Measurements from ENCODE around the gene SRD5A3.
"Not testable (repeated sequence)": the region's sequence is repeated elsewhere in the genome, so short reads cannot be mapped to it uniquely, and the experiment has no call there.

Gene SRD5A3

GRCh38 chr4:55356991-55357461 lies 11.0 kb downstream of the SRD5A3 start:
- no peak for DNase-seq

GRCh38 chr4:55358246-55358645 lies 12.2 kb downstream of the SRD5A3 start:
- Histone ChIP-seq H3K4me1 (ENCODE audit: control insufficient read depth, insufficient read depth, low read length, poor library complexity, severe bottlenecking) (no peaks in the 10 kb centered on the region), H3K27me3 (replicated peaks; ENCODE audit: control insufficient read depth, insufficient read depth, low read length, poor library complexity, severe bottlenecking) (no peaks in the 10 kb centered on the region), H3K27ac (ENCODE audit: insufficient read depth, low read length, poor library complexity, severe bottlenecking) (no peak overlapping the region), H3K36me3 (ENCODE audit: control insufficient read depth, insufficient read depth, low read length) (no peaks in the 10 kb centered on the region), H3K9me3 (ENCODE audit: control insufficient read depth, low read length) (no peaks in the 10 kb centered on the region), H3K4me3 (ENCODE audit: insufficient read depth, low read depth, low read length, poor library complexity, severe bottlenecking) (no peak overlapping the region)
- DNase-seq = no peak

More at GRCh38 chr4:55356991-55357461, 11.0 kb downstream of the SRD5A3 start:
- Histone ChIP-seq H3K4me1 (ENCODE audit: control insufficient read depth, insufficient read depth, low read length, poor library complexity, severe bottlenecking) (no peaks in the 10 kb centered on the region), H3K36me3 (ENCODE audit: control insufficient read depth, insufficient read depth, low read length) (no peaks in the 10 kb centered on the region), H3K27ac (ENCODE audit: insufficient read depth, low read length, poor library complexity, severe bottlenecking) (no peak overlapping the region), H3K9me3 (ENCODE audit: control insufficient read depth, low read length) (no peaks in the 10 kb centered on the region), H3K27me3 (replicated peaks; ENCODE audit: control insufficient read depth, insufficient read depth, low read length, poor library complexity, severe bottlenecking) (no peaks in the 10 kb centered on the region), H3K4me3 (ENCODE audit: insufficient read depth, low read depth, low read length, poor library complexity, severe bottlenecking) (no peak overlapping the region)

- no peaks in the 10 kb centered on the region for H3K36me3 ChIP-seq (ENCODE audit: control insufficient read depth, insufficient read depth, low read length)
- no peak overlapping the region for H3K4me3 ChIP-seq (ENCODE audit: insufficient read depth, low read depth, low read length, poor library complexity, severe bottlenecking)
- H3K9me3 ChIP-seq (ENCODE audit: control insufficient read depth, low read length) = no peaks in the 10 kb centered on the region
- H3K4me1 ChIP-seq (ENCODE audit: control insufficient read depth, insufficient read depth, low read length, poor library complexity, severe bottlenecking) = no peaks in the 10 kb centered on the region
- no peak overlapping the region for H3K27ac ChIP-seq (ENCODE audit: insufficient read depth, low read length, poor library complexity, severe bottlenecking)
- H3K27me3 ChIP-seq (replicated peaks; ENCODE audit: control insufficient read depth, insufficient read depth, low read length, poor library complexity, severe bottlenecking) = no peaks in the 10 kb centered on the region
- DNase-seq = no peak
Measured at GRCh38 chr4:55358668-55359067, 12.6 kb downstream of the SRD5A3 start.

- H3K4me3 ChIP-seq (ENCODE audit: insufficient read depth, low read depth, low read length, poor library complexity, severe bottlenecking) = no peak overlapping the region
- H3K27me3 ChIP-seq (replicated peaks; ENCODE audit: control insufficient read depth, insufficient read depth, low read length, poor library complexity, severe bottlenecking) = no peaks in the 10 kb centered on the region
- DNase-seq = no peak
- H3K4me1 ChIP-seq (ENCODE audit: control insufficient read depth, insufficient read depth, low read length, poor library complexity, severe bottlenecking) = no peaks in the 10 kb centered on the region
- no peak overlapping the region for H3K27ac ChIP-seq (ENCODE audit: insufficient read depth, low read length, poor library complexity, severe bottlenecking)
- H3K36me3 ChIP-seq (ENCODE audit: control insufficient read depth, insufficient read depth, low read length) = no peaks in the 10 kb centered on the region
- no peaks in the 10 kb centered on the region for H3K9me3 ChIP-seq (ENCODE audit: control insufficient read depth, low read length)
Measured at GRCh38 chr4:55359397-55359916, 13.4 kb downstream of the SRD5A3 start.

- not testable (repeated sequence) for H3K27me3 ChIP-seq (replicated peaks; ENCODE audit: control insufficient read depth, insufficient read depth, low read length, poor library complexity, severe bottlenecking); H3K4me1 ChIP-seq (ENCODE audit: control insufficient read depth, insufficient read depth, low read length, poor library complexity, severe bottlenecking); H3K36me3 ChIP-seq (ENCODE audit: control insufficient read depth, insufficient read depth, low read length); H3K27ac ChIP-seq (ENCODE audit: insufficient read depth, low read length, poor library complexity, severe bottlenecking); DNase-seq; H3K4me3 ChIP-seq (ENCODE audit: insufficient read depth, low read depth, low read length, poor library complexity, severe bottlenecking); H3K9me3 ChIP-seq (ENCODE audit: control insufficient read depth, low read length)
Measured at GRCh38 chr4:55362938-55363337, 16.9 kb downstream of the SRD5A3 start.

- H3K36me3 ChIP-seq (ENCODE audit: control insufficient read depth, insufficient read depth, low read length) = no peaks in the 10 kb centered on the region
- no peak overlapping the region for H3K27ac ChIP-seq (ENCODE audit: insufficient read depth, low read length, poor library complexity, severe bottlenecking)
- DNase-seq = no peak
- no peak overlapping the region for H3K4me3 ChIP-seq (ENCODE audit: insufficient read depth, low read depth, low read length, poor library complexity, severe bottlenecking)
- no peaks in the 10 kb centered on the region for H3K9me3 ChIP-seq (ENCODE audit: control insufficient read depth, low read length)
- no peaks in the 10 kb centered on the region for H3K4me1 ChIP-seq (ENCODE audit: control insufficient read depth, insufficient read depth, low read length, poor library complexity, severe bottlenecking)
- no peaks in the 10 kb centered on the region for H3K27me3 ChIP-seq (replicated peaks; ENCODE audit: control insufficient read depth, insufficient read depth, low read length, poor library complexity, severe bottlenecking)
Measured at GRCh38 chr4:55363691-55364351, 17.8 kb downstream of the SRD5A3 start.

- no peaks in the 10 kb centered on the region for H3K27me3 ChIP-seq (replicated peaks; ENCODE audit: control insufficient read depth, insufficient read depth, low read length, poor library complexity, severe bottlenecking)
- no peak for DNase-seq
- H3K36me3 ChIP-seq (ENCODE audit: control insufficient read depth, insufficient read depth, low read length) = no peaks in the 10 kb centered on the region
- no peak overlapping the region for H3K27ac ChIP-seq (ENCODE audit: insufficient read depth, low read length, poor library complexity, severe bottlenecking)
- H3K9me3 ChIP-seq (ENCODE audit: control insufficient read depth, low read length) = no peaks in the 10 kb centered on the region
- no peak overlapping the region for H3K4me3 ChIP-seq (ENCODE audit: insufficient read depth, low read depth, low read length, poor library complexity, severe bottlenecking)
- H3K4me1 ChIP-seq (ENCODE audit: control insufficient read depth, insufficient read depth, low read length, poor library complexity, severe bottlenecking) = no peaks in the 10 kb centered on the region
Measured at GRCh38 chr4:55364691-55365344, 18.8 kb downstream of the SRD5A3 start.

- no peaks in the 10 kb centered on the region for H3K9me3 ChIP-seq (ENCODE audit: control insufficient read depth, low read length)
- no peak overlapping the region for H3K27ac ChIP-seq (ENCODE audit: insufficient read depth, low read length, poor library complexity, severe bottlenecking)
- H3K4me3 ChIP-seq (ENCODE audit: insufficient read depth, low read depth, low read length, poor library complexity, severe bottlenecking) = no peak overlapping the region
Measured at GRCh38 chr4:55365345-55365728, 19.3 kb downstream of the SRD5A3 start.

GRCh38 chr4:55366621-55367020 lies 20.6 kb downstream of the SRD5A3 start:
- H3K27ac ChIP-seq (ENCODE audit: insufficient read depth, low read length, poor library complexity, severe bottlenecking) = no peak overlapping the region
- DNase-seq = no peak
- no peaks in the 10 kb centered on the region for H3K36me3 ChIP-seq (ENCODE audit: control insufficient read depth, insufficient read depth, low read length)
- H3K4me1 ChIP-seq (ENCODE audit: control insufficient read depth, insufficient read depth, low read length, poor library complexity, severe bottlenecking) = no peaks in the 10 kb centered on the region
- H3K9me3 ChIP-seq (ENCODE audit: control insufficient read depth, low read length) = no peaks in the 10 kb centered on the region
- no peaks in the 10 kb centered on the region for H3K27me3 ChIP-seq (replicated peaks; ENCODE audit: control insufficient read depth, insufficient read depth, low read length, poor library complexity, severe bottlenecking)
- H3K4me3 ChIP-seq (ENCODE audit: insufficient read depth, low read depth, low read length, poor library complexity, severe bottlenecking) = no peak overlapping the region

More at GRCh38 chr4:55365345-55365728, 19.3 kb downstream of the SRD5A3 start:
- H3K4me1 ChIP-seq (ENCODE audit: control insufficient read depth, insufficient read depth, low read length, poor library complexity, severe bottlenecking) = no peaks in the 10 kb centered on the region
- no peak for DNase-seq
- H3K27me3 ChIP-seq (replicated peaks; ENCODE audit: control insufficient read depth, insufficient read depth, low read length, poor library complexity, severe bottlenecking) = no peaks in the 10 kb centered on the region
- H3K36me3 ChIP-seq (ENCODE audit: control insufficient read depth, insufficient read depth, low read length) = no peaks in the 10 kb centered on the region

- Histone ChIP-seq H3K27ac (ENCODE audit: insufficient read depth, low read length, poor library complexity, severe bottlenecking) (no peak overlapping the region), H3K36me3 (ENCODE audit: control insufficient read depth, insufficient read depth, low read length) (no peaks in the 10 kb centered on the region)
- no peak for DNase-seq
Measured at GRCh38 chr4:55367084-55367722, 21.2 kb downstream of the SRD5A3 start.

More at GRCh38 chr4:55367084-55367722, 21.2 kb downstream of the SRD5A3 start:
- Histone ChIP-seq H3K27me3 (replicated peaks; ENCODE audit: control insufficient read depth, insufficient read depth, low read length, poor library complexity, severe bottlenecking) (no peaks in the 10 kb centered on the region), H3K4me1 (ENCODE audit: control insufficient read depth, insufficient read depth, low read length, poor library complexity, severe bottlenecking) (no peaks in the 10 kb centered on the region), H3K4me3 (ENCODE audit: insufficient read depth, low read depth, low read length, poor library complexity, severe bottlenecking) (no peak overlapping the region), H3K9me3 (ENCODE audit: control insufficient read depth, low read length) (no peaks in the 10 kb centered on the region)
